HepG2 (cell line): ENCODE results near the gene NECAB2. TPM values are rescaled to one million over a fixed set of nuclear protein-coding genes. Genes with fewer than 3 reads are reported as not detected.

Experiments
- ARHGAP35 ChIP-seq: sonication (generic); formaldehyde crosslinking; IDR thresholded peaks from 2 replicates; pipeline ENCODE4 v1.9.0; 2022; ENCODE audit warnings: mild to moderate bottlenecking, inconsistent platforms, moderate library complexity, missing genetic modification reagents, borderline replicate concordance
- CENPT ChIP-seq: sonication (generic); formaldehyde crosslinking; IDR thresholded peaks from 2 replicates; pipeline ENCODE4 v1.8.0; 2022; ENCODE audit warnings: low read depth, mild to moderate bottlenecking, moderate library complexity, missing genetic modification reagents
- CHD2 ChIP-seq: IDR thresholded peaks from 2 replicates; pipeline ENCODE4 v1.6.1; 2011; ENCODE audit warnings: low read depth, low read length, improper control_type of control experiment
- DNMT1 ChIP-seq: sonication (generic); formaldehyde crosslinking; IDR thresholded peaks from 2 replicates; pipeline ENCODE4 v1.5.1; 2020; ENCODE audit warnings: mild to moderate bottlenecking, missing genetic modification reagents
- HNRNPL ChIP-seq: fragments of 200-400 bp; formaldehyde crosslinking; IDR thresholded peaks from 2 replicates; pipeline ENCODE4 v1.6.1; 2017; ENCODE audit warnings: mild to moderate bottlenecking, low read depth, low read length
- KAT8 ChIP-seq: IDR thresholded peaks from 2 replicates; pipeline ENCODE4 v1.6.1; 2016; ENCODE audit warnings: missing genetic modification reagents, missing compliant biosample characterization
- KDM3A ChIP-seq: IDR thresholded peaks from 2 replicates; pipeline ENCODE4 v1.6.1; 2018; ENCODE audit warnings: low read depth, missing compliant biosample characterization
- KDM5B ChIP-seq: sonication (generic); formaldehyde crosslinking; IDR thresholded peaks from 2 replicates; pipeline ENCODE4 v1.4.0; 2020; ENCODE audit warnings: missing genetic modification reagents, mild to moderate bottlenecking, borderline replicate concordance
- PHF21A ChIP-seq: sonication (generic); formaldehyde crosslinking; IDR thresholded peaks from 2 replicates; pipeline ENCODE4 v1.5.0; 2020; ENCODE audit warnings: mild to moderate bottlenecking, missing genetic modification reagents
- POLR2AphosphoS5 ChIP-seq: IDR thresholded peaks from 2 replicates; pipeline ENCODE4 v1.6.1; 2012; ENCODE audit warnings: low read depth, low read length
- REL ChIP-seq: sonication (generic); formaldehyde crosslinking; conservative IDR thresholded peaks from 2 replicates; pipeline ENCODE4 v1.8.0; 2022; ENCODE audit warnings: mild to moderate bottlenecking, missing genetic modification reagents, moderate library complexity
- SAFB2 ChIP-seq: sonication (generic); formaldehyde crosslinking; IDR thresholded peaks from 2 replicates; pipeline ENCODE4 v1.5.1; 2020; ENCODE audit warnings: missing genetic modification reagents, low read depth, mild to moderate bottlenecking, borderline replicate concordance
- SMC3 ChIP-seq: IDR thresholded peaks from 2 replicates; pipeline ENCODE4 v1.6.1; 2011; ENCODE audit warnings: low read length, improper control_type of control experiment
- ZBTB8A ChIP-seq: sonication (generic); formaldehyde crosslinking; IDR thresholded peaks from 2 replicates; pipeline ENCODE4 v1.4.0; 2020; ENCODE audit warnings: mild to moderate bottlenecking, low read depth, missing genetic modification reagents, borderline replicate concordance
- ZMYM4 ChIP-seq: sonication (generic); formaldehyde crosslinking; IDR thresholded peaks from 2 replicates; pipeline ENCODE4 v1.8.1; 2023; ENCODE audit warnings: mild to moderate bottlenecking, missing genetic modification reagents
- ZNF20 ChIP-seq: sonication (generic); formaldehyde crosslinking; IDR thresholded peaks from 2 replicates; pipeline ENCODE4 v1.4.0; 2020; ENCODE audit warnings: mild to moderate bottlenecking, moderate library complexity, missing genetic modification reagents
- ZNF292 ChIP-seq: sonication (generic); formaldehyde crosslinking; IDR thresholded peaks from 2 replicates; pipeline ENCODE4 v1.8.1; 2022; ENCODE audit warnings: mild to moderate bottlenecking, low read depth, missing genetic modification reagents, borderline replicate concordance
- ZNF33A ChIP-seq: sonication (generic); formaldehyde crosslinking; IDR thresholded peaks from 2 replicates; pipeline ENCODE4 v1.5.1; 2020; ENCODE audit warnings: missing genetic modification reagents, mild to moderate bottlenecking, moderate library complexity, borderline replicate concordance
- ZNF496 ChIP-seq: sonication (generic); formaldehyde crosslinking; IDR thresholded peaks from 2 replicates; pipeline ENCODE4 v1.8.1; 2023; ENCODE audit warnings: mild to moderate bottlenecking, moderate library complexity, missing genetic modification reagents; ENCODE audit not compliant: insufficient replicate concordance
- ZNF543 ChIP-seq: sonication (generic); formaldehyde crosslinking; IDR thresholded peaks from 2 replicates; pipeline ENCODE4 v1.4.0; 2020; ENCODE audit warnings: mild to moderate bottlenecking, missing genetic modification reagents
- ZNF678 ChIP-seq: sonication (generic); formaldehyde crosslinking; IDR thresholded peaks from 2 replicates; pipeline ENCODE4 v1.4.0; 2020; ENCODE audit warnings: mild to moderate bottlenecking, missing genetic modification reagents
- ZNF839 ChIP-seq: sonication (generic); formaldehyde crosslinking; IDR thresholded peaks from 2 replicates; pipeline ENCODE4 v1.4.0; 2020; ENCODE audit warnings: missing genetic modification reagents, mild to moderate bottlenecking, borderline replicate concordance
- polyA plus RNA-seq, 8 experiments: library from polyadenylated mRNA; depleted of rRNA in 3 of 8; stranded (reverse) in 7 of 8; unstranded in 1 of 8; fragments of >200 nt; fragmentation: Illumina TruSeq in 4 of 8; extraction: Trizol in 4 of 8; gene quantifications; 2 replicates each; pipeline versions ENCODE4 v1.2.1 to v1.2.3, GENCODE V29; 2011 to 2016; ENCODE audit warnings: low read depth in 4 of 8, missing spikeins in 1 of 8, mixed read lengths in 1 of 8; ENCODE audit not compliant: insufficient read depth in 1 of 8
- total RNA-seq, 5 experiments: library from RNA; depleted of rRNA; stranded (reverse); fragments of >200 nt; fragmentation: Illumina TruSeq; extraction: Trizol; gene quantifications; 2 replicates each; pipeline ENCODE4 v1.2.3, GENCODE V29; 2016; ENCODE audit warnings: low read depth in 1 of 5
- TF ChIP-seq, protein P1 (sequence below): sonication (generic); formaldehyde crosslinking; IDR thresholded peaks from 2 replicates; pipeline ENCODE4 v1.4.0; 2020; ENCODE audit warnings: missing genetic modification reagents
- TF ChIP-seq, protein P2 (sequence below): sonication (generic); formaldehyde crosslinking; IDR thresholded peaks from 2 replicates; pipeline ENCODE4 v1.4.0; 2020; ENCODE audit warnings: mild to moderate bottlenecking, missing genetic modification reagents
- TF ChIP-seq, protein P3 (sequence below): sonication (generic); formaldehyde crosslinking; IDR thresholded peaks from 2 replicates; pipeline ENCODE4 v1.4.0; 2020; ENCODE audit warnings: missing genetic modification reagents, borderline replicate concordance

Gene NECAB2
- total and polyA plus RNA-seq, 2 of the 13 experiments (the other 11 are each of a cell fraction or from before 2014, with no cell fraction given): 0.21 to 0.49 TPM

DNA sequence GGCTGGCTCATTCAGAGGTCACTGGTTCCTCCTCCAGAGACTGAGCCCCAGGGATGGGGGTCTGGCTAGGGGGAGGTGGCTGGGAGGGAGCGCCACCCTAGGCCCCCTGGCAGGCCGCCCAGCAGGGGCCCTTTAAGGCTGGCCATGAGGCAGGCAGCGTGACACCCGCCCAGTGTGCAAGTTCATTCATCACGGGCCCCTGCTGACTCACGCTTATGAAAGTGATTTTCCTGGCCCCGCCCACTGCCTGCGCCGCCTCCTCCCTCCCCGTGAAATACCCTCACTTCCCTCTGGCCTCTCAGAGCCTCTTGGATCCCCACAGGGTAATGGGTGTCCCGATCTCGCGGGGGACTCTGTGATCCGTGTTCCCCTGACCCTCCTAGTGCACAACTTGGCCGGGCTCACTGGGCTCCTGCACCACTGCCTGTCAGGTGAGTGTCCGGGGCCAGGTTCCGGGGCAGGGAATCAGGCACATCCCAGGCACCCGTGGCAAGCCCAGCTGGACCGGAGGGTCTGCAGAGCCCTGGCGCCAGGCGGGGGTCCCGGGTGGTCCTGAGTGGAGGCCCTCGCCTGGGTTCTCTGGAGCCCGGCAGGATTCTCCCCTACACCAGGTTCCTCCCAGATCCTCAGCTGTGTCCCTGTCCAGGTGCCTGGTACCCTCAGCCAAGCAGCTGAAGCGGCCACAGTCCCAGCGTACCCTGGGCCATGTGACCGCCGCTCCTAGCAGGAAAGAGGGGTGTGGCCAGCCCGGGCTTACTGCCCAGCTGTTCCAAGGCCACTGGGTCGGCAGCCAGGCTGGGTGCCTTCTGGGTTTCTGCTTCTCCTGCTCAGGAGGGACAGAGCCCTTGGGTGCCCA, 14.9 kb upstream of the NECAB2 start, which contains the start of gene OSGIN1 (continued):
- peak; percentile 95 for TF ChIP-seq POLR2AphosphoS5
- no peak for TF ChIP-seq ZNF496 (CRISPR knock-in tag)
- TF ChIP-seq, protein P1, sequence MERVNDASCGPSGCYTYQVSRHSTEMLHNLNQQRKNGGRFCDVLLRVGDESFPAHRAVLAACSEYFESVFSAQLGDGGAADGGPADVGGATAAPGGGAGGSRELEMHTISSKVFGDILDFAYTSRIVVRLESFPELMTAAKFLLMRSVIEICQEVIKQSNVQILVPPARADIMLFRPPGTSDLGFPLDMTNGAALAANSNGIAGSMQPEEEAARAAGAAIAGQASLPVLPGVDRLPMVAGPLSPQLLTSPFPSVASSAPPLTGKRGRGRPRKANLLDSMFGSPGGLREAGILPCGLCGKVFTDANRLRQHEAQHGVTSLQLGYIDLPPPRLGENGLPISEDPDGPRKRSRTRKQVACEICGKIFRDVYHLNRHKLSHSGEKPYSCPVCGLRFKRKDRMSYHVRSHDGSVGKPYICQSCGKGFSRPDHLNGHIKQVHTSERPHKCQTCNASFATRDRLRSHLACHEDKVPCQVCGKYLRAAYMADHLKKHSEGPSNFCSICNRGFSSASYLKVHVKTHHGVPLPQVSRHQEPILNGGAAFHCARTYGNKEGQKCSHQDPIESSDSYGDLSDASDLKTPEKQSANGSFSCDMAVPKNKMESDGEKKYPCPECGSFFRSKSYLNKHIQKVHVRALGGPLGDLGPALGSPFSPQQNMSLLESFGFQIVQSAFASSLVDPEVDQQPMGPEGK (CRISPR knock-in tag): peak; percentile 95
- no peak for TF ChIP-seq ZNF20 (CRISPR knock-in tag)
- TF ChIP-seq ZNF292 (CRISPR knock-in tag): peak; percentile 77
- peak; percentile 39; the same call in 1 of the 2 replicates for TF ChIP-seq ZMYM4 (CRISPR knock-in tag)
- TF ChIP-seq KDM3A (CRISPR knock-in tag): no peak
- no peak for TF ChIP-seq CHD2
- TF ChIP-seq PHF21A (CRISPR knock-in tag): peak; percentile 81
- no peak for TF ChIP-seq ZNF33A
- TF ChIP-seq HNRNPL: peak; percentile 89
- no peak for TF ChIP-seq SMC3
- no peak for TF ChIP-seq ZNF678
- TF ChIP-seq REL (CRISPR knock-in tag): no peak
- no peak for TF ChIP-seq CENPT (CRISPR knock-in tag)
- TF ChIP-seq SAFB2 (CRISPR knock-in tag): 0 out of 2 replicates have a peak, but pooled peaks have one; percentile 61
- peak; percentile 4; the same call in 1 of the 2 replicates for TF ChIP-seq ARHGAP35 (CRISPR knock-in tag)
- 0 out of 2 replicates have a peak, but pooled peaks have one; percentile 27 for TF ChIP-seq ZNF839 (CRISPR knock-in tag)
- peak; percentile 80 for TF ChIP-seq DNMT1 (CRISPR knock-in tag)
- TF ChIP-seq, protein P2, sequence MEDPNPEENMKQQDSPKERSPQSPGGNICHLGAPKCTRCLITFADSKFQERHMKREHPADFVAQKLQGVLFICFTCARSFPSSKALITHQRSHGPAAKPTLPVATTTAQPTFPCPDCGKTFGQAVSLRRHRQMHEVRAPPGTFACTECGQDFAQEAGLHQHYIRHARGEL (CRISPR knock-in tag): 0 out of 2 replicates have a peak, but pooled peaks have one; percentile 42
- TF ChIP-seq, protein P3, sequence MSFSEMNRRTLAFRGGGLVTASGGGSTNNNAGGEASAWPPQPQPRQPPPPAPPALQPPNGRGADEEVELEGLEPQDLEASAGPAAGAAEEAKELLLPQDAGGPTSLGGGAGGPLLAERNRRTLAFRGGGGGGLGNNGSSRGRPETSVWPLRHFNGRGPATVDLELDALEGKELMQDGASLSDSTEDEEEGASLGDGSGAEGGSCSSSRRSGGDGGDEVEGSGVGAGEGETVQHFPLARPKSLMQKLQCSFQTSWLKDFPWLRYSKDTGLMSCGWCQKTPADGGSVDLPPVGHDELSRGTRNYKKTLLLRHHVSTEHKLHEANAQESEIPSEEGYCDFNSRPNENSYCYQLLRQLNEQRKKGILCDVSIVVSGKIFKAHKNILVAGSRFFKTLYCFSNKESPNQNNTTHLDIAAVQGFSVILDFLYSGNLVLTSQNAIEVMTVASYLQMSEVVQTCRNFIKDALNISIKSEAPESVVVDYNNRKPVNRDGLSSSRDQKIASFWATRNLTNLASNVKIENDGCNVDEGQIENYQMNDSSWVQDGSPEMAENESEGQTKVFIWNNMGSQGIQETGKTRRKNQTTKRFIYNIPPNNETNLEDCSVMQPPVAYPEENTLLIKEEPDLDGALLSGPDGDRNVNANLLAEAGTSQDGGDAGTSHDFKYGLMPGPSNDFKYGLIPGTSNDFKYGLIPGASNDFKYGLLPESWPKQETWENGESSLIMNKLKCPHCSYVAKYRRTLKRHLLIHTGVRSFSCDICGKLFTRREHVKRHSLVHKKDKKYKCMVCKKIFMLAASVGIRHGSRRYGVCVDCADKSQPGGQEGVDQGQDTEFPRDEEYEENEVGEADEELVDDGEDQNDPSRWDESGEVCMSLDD (CRISPR knock-in tag): 0 out of 2 replicates have a peak, but pooled peaks have one; percentile 55
- no peak for TF ChIP-seq ZNF543 (CRISPR knock-in tag)
- TF ChIP-seq ZBTB8A (CRISPR knock-in tag): no peak
- TF ChIP-seq KDM5B (CRISPR knock-in tag): peak; percentile 67; the same call in 1 of the 2 replicates
- TF ChIP-seq KAT8: peak; percentile 57
